Left forelimb (tissue), 1 donor: ENCODE measurements around the gene RAB6A.
A peak's percentile ranks its signal among the peaks of the same experiment; 100 is the strongest.
"Not testable (repeated sequence)": the region's sequence is repeated elsewhere in the genome, so short reads cannot be mapped to it uniquely, and the experiment has no call there.

ENCODE experiments used
- DNase-seq: peaks from one replicate; pipeline ENCODE4 v3.0.0-alpha.2; 2018; ENCODE audit warnings: low spot score

RAB6A gene

GRCh38 chr11:73760679-73761402, at the start of gene RAB6A:
RAB6A (minus strand) TSS chr11:73761074; CDS start chr11:73760635, 439 bp downstream.
- peak; percentile 100 for DNase-seq

GRCh38 chr11:73810637-73811036, 49.8 kb upstream of the RAB6A start:
- DNase-seq: no peak

DNA sequence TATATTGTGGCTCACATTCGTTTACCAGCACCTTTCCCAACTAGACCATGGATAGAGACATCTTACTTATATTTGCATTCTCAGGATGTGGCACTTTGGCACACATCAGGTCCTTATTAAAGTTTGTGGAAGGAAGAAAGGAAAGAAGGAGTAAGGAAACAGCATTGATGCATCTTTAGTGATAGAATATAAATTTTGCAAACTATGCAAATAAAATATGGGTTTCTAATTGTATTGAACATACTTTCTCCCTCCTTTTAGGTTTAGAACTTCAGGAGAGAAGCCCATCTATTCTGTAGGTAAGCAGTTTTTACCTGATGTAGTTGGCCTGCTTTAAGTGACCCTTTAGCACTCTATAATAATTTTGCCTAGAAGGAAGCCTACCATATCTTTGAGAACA, 47.2 kb upstream of the RAB6A start:
- no peak for DNase-seq

DNA sequence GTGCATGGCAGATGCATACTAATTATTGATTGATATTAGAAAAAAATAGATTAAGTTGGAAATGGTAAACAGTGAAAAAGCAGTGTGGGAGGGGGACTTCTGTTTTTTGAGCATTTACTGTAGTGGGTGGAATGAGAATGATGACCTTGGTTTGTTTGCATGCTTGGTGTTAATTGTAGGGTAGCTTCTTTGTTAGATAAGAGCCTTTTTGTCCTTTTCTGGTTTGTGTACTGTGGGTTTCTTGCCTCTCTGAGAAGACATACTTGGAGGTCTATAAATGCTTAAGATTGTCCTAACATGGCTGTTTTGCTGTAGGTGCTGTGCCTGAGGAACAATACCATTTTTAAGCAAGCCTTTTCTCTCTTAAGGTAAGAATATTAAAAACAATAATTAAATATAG, 43.8 kb upstream of the RAB6A start:
- no peak for DNase-seq

- DNase-seq: no peak
Measured at GRCh38 chr11:73801136-73801535, 40.3 kb upstream of the RAB6A start.

DNA sequence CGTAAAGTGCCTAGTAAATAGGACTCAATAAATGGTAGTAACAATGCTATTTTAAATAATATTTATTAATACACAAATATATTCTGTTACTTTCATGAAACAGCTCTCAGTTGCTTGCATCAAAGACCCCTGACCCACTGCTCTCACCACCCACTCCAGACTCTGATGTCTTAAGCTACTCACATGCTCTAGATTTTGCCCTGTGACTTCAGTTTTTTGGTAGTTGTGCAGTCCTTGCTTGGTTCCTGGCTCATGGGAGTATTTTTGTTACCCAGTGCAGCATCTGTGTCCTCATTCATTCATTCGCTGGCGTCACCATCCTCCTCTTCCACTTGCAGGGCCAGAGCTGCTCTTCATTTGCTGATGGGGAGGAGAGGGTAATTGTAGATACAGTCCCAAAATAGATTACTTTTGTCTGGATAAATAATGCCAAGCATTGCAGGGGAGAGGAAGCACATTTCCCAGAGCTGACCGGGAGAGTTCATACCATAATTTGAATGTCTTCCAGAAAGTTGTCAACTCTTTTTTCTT, 39.5 kb upstream of the RAB6A start:
- no peak for DNase-seq

DNA sequence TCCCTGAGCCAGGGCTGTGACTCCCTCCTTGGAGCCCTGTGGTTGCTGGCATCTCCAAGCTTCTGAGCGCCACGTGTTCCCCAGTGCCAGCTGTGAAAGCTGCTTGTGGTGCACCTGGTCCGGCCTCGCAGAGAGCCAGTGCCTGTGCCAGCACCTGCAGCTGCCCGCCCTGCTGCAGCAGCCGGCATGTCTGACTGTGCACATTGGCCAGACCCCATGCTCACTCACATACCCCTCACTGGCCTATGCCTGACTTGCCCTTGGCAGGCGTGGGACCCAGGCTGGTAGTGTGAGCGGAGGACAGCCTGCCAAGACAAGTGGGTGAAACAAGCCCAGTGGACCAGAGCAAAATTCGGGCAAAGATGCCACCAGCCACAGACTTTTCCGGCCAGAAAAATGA, 36.6 kb upstream of the RAB6A start:
- DNase-seq: peak; percentile 75

- DNase-seq: no peak
Measured at GRCh38 chr11:73795925-73796632, 35.2 kb upstream of the RAB6A start.

DNA sequence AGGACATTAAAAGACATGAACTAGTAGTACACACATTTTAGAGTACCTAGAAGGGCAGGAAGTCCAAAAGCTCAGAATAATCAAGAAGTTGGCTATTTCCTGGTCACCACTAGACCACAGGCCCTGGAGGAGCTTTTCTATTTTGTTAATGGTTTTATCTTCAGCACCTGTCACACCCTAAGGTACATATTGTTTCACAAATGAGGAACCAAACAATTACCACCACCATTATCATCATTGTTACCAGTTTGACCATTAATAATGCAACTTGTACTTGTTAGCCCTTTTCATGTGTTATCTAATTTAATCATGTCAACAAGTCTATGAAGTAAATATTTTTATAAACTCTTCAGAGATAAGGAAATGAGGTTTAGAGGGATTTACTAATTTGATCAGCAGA, 31.7 kb upstream of the RAB6A start:
- DNase-seq: no peak

DNA sequence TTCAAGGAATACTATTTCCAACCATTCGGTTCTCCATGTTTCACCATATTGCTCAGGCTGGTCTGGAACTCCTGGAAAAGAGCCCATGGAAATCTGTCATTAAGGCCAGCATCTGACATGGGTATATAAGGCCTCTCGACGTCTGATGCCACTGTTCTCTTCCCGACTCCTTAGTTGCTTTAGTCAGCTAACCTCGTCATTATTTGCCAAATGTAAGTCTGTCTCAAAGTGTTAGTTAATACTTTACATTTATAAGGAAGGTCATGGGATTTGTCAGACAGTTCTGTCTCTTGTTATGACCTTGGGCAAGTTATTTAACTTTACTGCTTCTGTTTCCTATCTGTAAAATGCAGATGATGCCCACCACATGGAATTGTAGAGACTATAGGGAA, 28.4 kb upstream of the RAB6A start:
- no peak for DNase-seq

DNA sequence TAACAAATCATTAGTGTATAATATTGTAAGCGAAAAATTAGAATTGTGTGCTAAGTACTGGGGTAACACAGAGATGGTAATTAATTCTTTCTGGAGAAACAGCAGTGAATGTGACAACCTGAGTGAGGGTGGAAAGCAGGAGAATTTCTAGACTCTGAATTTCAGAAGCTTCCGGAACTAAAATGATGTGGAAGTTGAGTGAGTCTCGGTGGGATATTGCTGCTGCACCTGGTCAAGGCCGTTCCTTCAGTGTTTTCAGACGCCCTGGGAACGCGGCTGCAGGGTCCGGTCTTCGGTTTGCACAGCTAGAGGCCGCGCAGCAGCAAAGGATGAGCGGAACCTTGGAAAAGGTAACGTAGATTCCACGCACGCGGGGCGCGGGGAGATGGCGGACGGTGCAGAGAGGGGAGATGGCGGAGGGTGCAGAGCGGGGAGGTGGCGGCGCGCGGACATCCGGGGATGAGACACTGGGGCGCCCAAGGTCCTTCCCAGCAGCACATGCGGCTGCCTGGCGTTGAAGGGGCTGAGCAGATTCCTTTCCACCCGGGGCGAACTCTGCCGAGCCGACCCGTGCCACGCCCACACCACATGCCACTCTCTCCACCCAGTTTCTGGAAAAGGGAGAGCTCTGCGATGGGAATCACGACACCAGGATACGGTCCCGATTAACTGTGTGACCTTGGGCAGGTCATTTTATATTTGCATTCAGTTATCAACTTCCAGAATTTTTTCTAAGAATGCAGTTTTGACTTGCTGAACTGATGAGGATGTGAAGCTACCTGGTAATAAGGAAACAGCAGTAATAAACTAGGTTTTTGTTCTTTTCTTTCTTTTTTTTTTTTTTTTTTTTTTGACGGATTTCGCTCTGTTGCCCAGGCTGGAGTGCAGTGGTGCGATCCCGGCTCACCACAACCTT, 27.0 kb upstream of the RAB6A start, which contains the start of gene MRPL48:
Gene MRPL48 (plus strand): TSS at position 232 of the 916 bp plus-strand sequence. CDS start 98 bp downstream, at position 330.
- DNase-seq: peak; percentile 95

DNA sequence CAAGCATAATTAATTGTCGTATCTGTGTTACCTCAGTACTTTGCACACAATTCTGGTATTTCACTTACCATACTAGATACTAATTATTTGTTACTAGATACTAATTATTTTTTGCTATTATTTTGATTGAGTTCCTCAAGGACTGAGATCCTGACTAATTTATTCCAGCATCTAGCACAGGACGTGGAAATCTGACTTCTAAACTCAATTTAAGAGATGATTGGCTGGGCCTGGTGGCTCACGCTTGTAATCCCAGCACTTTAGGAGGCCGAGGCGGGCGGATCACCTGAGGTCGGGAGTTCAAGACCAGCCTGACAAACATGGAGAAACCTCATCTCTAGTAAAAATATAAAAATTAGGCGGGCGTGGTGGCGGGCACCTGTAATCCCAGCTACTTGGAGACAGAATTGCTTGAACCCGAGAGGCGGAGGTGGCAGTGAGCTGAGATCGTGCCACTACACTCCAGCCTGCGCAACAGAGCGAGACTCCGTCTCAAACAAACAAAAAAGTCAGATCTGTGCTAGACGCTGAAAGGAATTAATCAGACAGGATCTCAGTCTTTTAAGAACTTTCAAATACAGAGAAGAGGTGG, 26.3 kb upstream of the RAB6A start:
- no peak for DNase-seq

- DNase-seq: not testable (repeated sequence)
Measured at GRCh38 chr11:73785467-73785866, 24.6 kb upstream of the RAB6A start.

GRCh38 chr11:73784734-73785133, 23.9 kb upstream of the RAB6A start:
- no peak for DNase-seq

- no peak for DNase-seq
Measured at GRCh38 chr11:73784080-73784634, 23.3 kb upstream of the RAB6A start.

GRCh38 chr11:73783483-73784020, 22.7 kb upstream of the RAB6A start:
- no peak for DNase-seq

DNA sequence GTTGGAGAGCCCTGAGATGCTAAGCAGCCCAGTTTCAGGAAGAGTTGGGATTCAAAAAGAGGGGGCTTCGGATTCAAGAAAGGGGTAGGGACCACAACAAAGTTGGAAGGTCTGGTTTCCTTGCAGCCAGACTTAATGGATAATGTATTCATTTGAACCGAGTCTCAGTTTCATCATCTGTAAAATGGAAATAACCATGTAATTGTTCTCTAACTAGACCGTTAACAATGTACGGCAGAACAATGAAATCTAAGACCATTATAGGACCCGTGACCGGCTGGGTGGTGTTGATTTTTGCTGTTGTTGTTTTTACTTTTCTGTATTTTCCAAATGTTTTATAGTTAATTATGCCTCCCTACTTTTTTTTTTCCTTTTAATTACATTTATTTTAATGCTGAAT, 20.4 kb upstream of the RAB6A start:
- DNase-seq: no peak

GRCh38 chr11:73779084-73779902, 18.4 kb upstream of the RAB6A start:
- DNase-seq: peak; percentile 100

- not testable (repeated sequence) for DNase-seq
Measured at GRCh38 chr11:73770811-73771210, 9.9 kb upstream of the RAB6A start.

GRCh38 chr11:73766763-73767162, 5.9 kb upstream of the RAB6A start:
- DNase-seq: no peak
